Transverse colon (tissue), 3 donors: ENCODE data around the gene JMJD4.

ENCODE experiments used
- POLR2A ChIP-seq: fragments of 450-650 bp; IDR thresholded peaks from one replicate; pipeline ENCODE4 v1.6.1; 2016; ENCODE audit warnings: antibody characterized with exemption, mild to moderate bottlenecking, moderate library complexity
- TF ChIP-seq, protein P1 (sequence below), 5 experiments: fragments of 200-600 bp in 3 of 5; fragments of 450-650 bp in 2 of 5; sonication (generic) in 3 of 5; IDR thresholded peaks; 1 replicate in 2 of 5; 2 replicates in 3 of 5; pipeline ENCODE4 v1.5.1; 2016 to 2017; ENCODE audit warnings: antibody characterized with exemption in 5 of 5, inconsistent platforms in 3 of 5, mild to moderate bottlenecking in 2 of 5, moderate library complexity in 1 of 5

DNA sequence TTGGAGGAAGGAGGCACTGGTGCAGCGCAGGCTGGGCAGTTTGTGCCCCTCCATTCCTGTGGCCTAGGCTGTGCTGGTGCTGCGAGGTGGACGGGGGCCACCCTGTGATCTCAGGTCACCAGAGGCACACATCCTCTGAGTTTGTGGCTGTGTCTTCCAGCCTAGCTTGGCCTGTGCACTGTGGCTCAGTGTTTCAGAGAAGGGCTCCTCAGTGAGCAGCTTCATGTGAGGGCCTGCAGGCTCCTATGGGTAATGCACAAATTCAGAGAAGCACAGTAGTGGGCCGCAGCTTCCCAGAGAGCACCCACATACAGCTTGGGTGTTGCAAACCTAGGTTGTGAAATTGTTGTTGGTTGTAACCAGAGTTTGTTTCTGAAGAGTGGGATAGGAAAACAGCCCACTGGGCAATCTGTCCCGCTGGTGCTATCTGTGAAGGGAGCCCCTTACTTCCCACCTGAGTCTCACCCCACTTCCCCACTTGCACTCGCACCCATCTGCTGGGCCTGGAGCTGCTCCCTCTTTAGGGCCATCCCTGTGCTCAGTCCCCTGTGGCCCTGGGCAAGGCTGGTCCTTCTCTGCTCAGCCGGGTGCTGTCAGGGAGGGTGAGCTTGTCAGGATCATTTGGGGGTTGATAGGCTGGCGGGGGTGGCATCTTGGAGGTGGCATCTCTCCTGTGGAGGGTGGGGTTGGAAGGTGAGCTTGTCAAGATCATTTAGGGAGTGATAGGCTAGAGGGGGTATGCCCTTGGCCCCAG lies 30.3 kb upstream of the JMJD4 start:
- TF ChIP-seq, protein P1, sequence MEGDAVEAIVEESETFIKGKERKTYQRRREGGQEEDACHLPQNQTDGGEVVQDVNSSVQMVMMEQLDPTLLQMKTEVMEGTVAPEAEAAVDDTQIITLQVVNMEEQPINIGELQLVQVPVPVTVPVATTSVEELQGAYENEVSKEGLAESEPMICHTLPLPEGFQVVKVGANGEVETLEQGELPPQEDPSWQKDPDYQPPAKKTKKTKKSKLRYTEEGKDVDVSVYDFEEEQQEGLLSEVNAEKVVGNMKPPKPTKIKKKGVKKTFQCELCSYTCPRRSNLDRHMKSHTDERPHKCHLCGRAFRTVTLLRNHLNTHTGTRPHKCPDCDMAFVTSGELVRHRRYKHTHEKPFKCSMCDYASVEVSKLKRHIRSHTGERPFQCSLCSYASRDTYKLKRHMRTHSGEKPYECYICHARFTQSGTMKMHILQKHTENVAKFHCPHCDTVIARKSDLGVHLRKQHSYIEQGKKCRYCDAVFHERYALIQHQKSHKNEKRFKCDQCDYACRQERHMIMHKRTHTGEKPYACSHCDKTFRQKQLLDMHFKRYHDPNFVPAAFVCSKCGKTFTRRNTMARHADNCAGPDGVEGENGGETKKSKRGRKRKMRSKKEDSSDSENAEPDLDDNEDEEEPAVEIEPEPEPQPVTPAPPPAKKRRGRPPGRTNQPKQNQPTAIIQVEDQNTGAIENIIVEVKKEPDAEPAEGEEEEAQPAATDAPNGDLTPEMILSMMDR (IDR thresholded peaks at IDR 0.05) = no peak
- no peak for TF ChIP-seq POLR2A
